Measurements from ENCODE around the gene AURKA.
"Not testable (repeated sequence)": the region's sequence is repeated elsewhere in the genome, so short reads cannot be mapped to it uniquely, and the experiment has no call there.

The AURKA gene

DNA sequence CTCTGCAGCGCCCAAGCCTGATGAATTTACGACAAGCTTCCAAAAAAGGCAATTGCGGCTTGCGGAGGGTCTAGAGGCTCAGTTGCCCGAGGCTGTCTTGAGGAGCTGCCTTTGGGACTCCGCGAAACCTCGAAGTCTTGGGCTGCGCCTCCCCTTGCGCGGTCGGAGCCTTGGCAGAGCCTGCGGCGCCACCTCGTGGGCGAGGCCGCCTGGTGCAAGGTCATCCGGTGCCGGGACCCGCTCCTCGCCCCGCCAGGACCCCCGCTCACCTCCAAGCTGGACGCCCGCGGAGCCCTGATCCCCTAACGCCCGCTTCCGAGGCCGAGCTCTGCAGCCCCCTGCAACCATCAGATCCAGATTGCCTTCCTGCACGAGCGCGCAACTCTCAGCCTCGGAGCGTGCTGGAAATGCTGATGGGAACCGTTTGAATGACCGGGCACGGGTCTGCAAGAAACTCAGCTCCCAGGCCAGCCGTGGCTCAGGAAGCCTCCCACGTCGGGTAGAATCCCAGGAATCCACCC, 48.1 kb downstream of the AURKA start:
- TF ChIP-seq, protein P1, sequence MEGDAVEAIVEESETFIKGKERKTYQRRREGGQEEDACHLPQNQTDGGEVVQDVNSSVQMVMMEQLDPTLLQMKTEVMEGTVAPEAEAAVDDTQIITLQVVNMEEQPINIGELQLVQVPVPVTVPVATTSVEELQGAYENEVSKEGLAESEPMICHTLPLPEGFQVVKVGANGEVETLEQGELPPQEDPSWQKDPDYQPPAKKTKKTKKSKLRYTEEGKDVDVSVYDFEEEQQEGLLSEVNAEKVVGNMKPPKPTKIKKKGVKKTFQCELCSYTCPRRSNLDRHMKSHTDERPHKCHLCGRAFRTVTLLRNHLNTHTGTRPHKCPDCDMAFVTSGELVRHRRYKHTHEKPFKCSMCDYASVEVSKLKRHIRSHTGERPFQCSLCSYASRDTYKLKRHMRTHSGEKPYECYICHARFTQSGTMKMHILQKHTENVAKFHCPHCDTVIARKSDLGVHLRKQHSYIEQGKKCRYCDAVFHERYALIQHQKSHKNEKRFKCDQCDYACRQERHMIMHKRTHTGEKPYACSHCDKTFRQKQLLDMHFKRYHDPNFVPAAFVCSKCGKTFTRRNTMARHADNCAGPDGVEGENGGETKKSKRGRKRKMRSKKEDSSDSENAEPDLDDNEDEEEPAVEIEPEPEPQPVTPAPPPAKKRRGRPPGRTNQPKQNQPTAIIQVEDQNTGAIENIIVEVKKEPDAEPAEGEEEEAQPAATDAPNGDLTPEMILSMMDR (IDR thresholded peaks at IDR 0.05; ENCODE audit: insufficient read depth, low read length, missing control alignments) = peak; percentile 87
- CTCF ChIA-PET = interaction anchor here (0.8 to 2.9 kb wide), 18 partner anchors 9 to 1695 kb away, joined by 3 to 47 read pairs (median 4); partner anchors contain the start of genes FAM210B and MC3R
- peak overlapping the region; percentile 33 for H3K4me3 ChIP-seq (ENCODE audit: low read depth, low read length)
- no peak for DNase-seq (ENCODE audit: low read depth, low spot score)
- POLR2A ChIA-PET = no interaction called here

DNA sequence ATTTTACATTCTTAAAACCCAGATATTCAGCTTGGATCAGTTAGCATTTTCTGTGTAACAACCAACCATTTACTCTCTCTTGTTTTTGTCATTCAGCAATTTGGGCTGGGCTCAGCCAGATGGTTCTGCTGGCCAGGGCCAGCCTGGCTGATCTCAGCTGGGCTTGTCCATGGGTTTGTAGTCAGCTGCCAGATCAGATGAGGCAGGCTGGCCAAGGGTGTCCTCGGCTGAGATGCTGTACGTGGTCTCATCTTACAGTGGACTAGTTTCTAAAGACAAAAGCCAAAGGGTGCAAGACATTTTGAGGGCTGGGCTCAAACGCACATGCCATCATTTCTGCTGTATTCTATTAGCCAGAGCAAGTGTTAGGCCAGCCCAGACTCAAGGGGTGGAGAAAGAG, 49.2 kb downstream of the AURKA start:
- no peak for DNase-seq (ENCODE audit: low read depth, low spot score)
- CTCF ChIA-PET = interaction anchor here (1.2 to 2.9 kb wide), 6 partner anchors 8 to 1661 kb away, joined by 3 to 47 read pairs (median 6); partner anchors contain the start of gene FAM210B
- TF ChIP-seq, protein P1 (IDR thresholded peaks at IDR 0.05; ENCODE audit: insufficient read depth, low read length, missing control alignments) = no peak
- H3K4me3 ChIP-seq (ENCODE audit: low read depth, low read length) = no peak overlapping the region
- POLR2A ChIA-PET = no interaction called here

DNA sequence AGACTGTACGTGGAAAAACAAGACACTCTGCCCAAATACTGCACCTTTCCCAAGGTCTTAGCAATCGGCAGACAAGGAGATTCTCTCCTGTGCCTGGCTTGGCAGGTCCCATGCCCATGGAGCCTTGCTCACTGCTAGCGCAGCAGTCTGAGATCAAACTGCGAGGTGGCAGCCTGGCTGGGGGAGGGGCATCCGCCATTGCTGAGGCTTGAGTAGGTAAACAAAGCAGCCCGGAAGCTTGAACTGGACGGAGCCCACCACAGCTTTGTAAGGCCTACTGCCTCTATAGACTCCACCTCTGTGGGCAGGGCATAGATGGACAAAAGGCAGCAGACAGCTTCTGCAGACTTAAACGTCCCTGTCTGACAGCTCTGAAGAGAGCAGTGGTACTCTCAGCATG, 55.3 kb downstream of the AURKA start:
- DNase-seq (ENCODE audit: low read depth, low spot score); H3K4me3 ChIP-seq (ENCODE audit: low read depth, low read length); CTCF ChIA-PET; POLR2A ChIA-PET: not testable (repeated sequence)

DNA sequence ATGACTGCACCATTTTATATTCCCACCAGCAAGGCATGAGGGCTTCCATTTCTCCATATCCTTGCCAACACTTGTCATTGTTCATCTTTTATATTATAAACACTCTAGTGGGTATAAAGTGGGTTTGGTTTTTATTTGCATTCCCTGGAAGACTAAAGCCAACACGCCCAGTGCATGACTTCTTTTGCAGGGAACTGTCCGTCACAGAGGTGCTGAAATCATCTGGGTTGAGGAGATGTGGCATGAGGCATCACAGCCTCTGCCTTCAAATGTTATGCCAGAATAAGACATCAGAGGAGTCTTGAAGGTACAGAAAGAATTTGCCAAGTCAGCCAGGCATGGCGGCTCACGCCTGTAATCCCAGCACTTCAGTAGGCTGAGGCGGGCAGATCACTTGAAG, 63.2 kb downstream of the AURKA start:
- TF ChIP-seq, protein P1 (IDR thresholded peaks at IDR 0.05; ENCODE audit: insufficient read depth, low read length, missing control alignments) = no peak
- ChIA-PET CTCF (no interaction called here), POLR2A (no interaction called here)
- DNase-seq (ENCODE audit: low read depth, low spot score) = no peak
- H3K4me3 ChIP-seq (ENCODE audit: low read depth, low read length) = no peak overlapping the region

DNA sequence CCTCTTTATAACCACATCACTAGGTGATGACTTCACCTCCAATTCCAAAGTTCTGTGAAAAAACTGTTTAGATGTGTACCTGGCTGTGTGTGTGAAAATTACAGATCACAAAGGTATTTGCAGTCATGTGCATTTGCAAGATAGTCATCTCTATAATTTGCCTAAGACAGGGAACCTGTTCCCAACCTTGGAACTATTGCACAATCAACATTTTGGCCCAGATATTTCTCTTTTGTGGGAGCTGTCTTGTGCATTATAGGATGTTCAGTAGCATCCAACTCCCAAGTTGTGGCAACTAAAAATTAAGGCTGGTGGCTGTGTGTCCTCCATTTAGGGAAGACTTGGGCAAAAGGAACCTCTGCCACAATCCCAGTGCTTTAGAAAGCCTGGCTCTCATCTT, 67.2 kb downstream of the AURKA start:
- DNase-seq (ENCODE audit: low read depth, low spot score) = no peak
- POLR2A ChIA-PET = no interaction called here
- CTCF ChIA-PET = no interaction called here
- no peak overlapping the region for H3K4me3 ChIP-seq (ENCODE audit: low read depth, low read length)
- TF ChIP-seq, protein P1 (IDR thresholded peaks at IDR 0.05; ENCODE audit: insufficient read depth, low read length, missing control alignments) = no peak

DNA sequence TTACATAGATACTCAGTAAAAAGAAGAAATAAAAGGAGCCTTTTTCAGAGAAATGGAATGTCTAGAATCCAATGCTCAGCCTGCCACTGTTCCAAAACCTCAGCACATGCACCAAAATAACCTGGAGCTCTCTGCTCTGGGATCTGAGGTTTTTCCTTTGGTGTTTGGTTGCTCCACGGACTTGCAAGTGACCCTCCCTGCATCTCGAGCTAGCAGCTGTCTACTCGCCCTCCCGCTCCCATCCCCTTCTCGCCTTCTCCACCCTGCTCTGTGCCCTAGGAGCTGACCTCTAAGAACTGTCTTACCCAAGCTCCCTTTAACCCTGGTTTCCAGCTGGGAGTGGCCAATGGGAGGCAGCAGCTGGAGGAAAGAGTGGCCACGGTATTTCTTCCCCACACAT, 68.4 kb downstream of the AURKA start:
- CTCF ChIA-PET = no interaction called here
- TF ChIP-seq, protein P1 (IDR thresholded peaks at IDR 0.05; ENCODE audit: insufficient read depth, low read length, missing control alignments) = no peak

DNA sequence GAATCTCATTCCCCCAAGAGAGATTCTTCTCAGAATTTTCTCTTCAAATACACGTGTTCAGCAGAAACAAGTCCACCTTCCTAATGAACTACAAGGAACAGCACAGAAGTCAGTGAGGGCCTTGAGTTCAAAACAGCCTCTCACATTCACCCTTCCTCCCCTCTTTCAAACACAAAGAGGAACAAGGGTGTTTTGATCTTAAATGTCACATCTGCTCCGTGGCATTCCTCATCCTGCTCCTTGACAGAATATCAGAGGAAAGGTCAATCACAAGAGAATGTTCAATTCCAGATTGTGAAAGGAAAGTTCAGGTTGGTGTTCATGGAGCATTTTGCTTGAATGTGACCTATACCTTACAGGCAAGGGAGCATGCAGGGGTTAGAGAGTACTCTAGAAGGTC, 68.8 kb downstream of the AURKA start:
- H3K4me3 ChIP-seq (ENCODE audit: low read depth, low read length) = no peak overlapping the region
- POLR2A ChIA-PET = no interaction called here
- no peak for DNase-seq (ENCODE audit: low read depth, low spot score)
- TF ChIP-seq, protein P1 (IDR thresholded peaks at IDR 0.05; ENCODE audit: insufficient read depth, low read length, missing control alignments) = no peak
- CTCF ChIA-PET = no interaction called here

More for the DNA sequence above, 68.4 kb downstream of the AURKA start:
- POLR2A ChIA-PET = no interaction called here
- no peak for DNase-seq (ENCODE audit: low read depth, low spot score)
- H3K4me3 ChIP-seq (ENCODE audit: low read depth, low read length) = no peak overlapping the region
